Progenitor cell of endocrine pancreas (in vitro differentiated cells): Measurements from ENCODE around the gene P2RY12. TPM values are rescaled to one million over a fixed set of nuclear protein-coding genes. Genes with fewer than 3 reads are reported as not detected.

Source experiments
- DNase-seq: peaks from one replicate; pipeline ENCODE4 v3.0.0; 2021; ENCODE audit warnings: low spot score; ENCODE audit not compliant: unreplicated experiment
- H3K27ac Mint-ChIP-seq: 2 replicates; pipeline ENCODE4 v1.8.0; 2021; ENCODE audit warnings: mild to moderate bottlenecking, moderate library complexity, mixed read lengths
- H3K27me3 Mint-ChIP-seq: 2 replicates; pipeline ENCODE4 v1.8.0; 2021; ENCODE audit warnings: mixed read lengths
- H3K36me3 Mint-ChIP-seq: 2 replicates; pipeline ENCODE4 v1.8.0; 2022; ENCODE audit warnings: mixed read lengths; ENCODE audit not compliant: insufficient read depth
- H3K4me1 Mint-ChIP-seq: 2 replicates; pipeline ENCODE4 v1.8.0; 2021; ENCODE audit warnings: low read depth, mixed read lengths
- H3K4me3 Mint-ChIP-seq: 2 replicates; pipeline ENCODE4 v1.8.0; 2021; ENCODE audit warnings: low read depth, mild to moderate bottlenecking, moderate library complexity, mixed read lengths
- H3K9me3 Mint-ChIP-seq: 2 replicates; pipeline ENCODE4 v1.8.0; 2021; ENCODE audit warnings: low read depth, mixed read lengths
- CTCF ChIP-seq: fragments of 200-600 bp; sonication (generic); IDR thresholded peaks from one replicate; pipeline ENCODE4 v1.5.0; 2021; ENCODE audit warnings: antibody characterized with exemption, mild to moderate bottlenecking; ENCODE audit not compliant: unreplicated experiment
- total RNA-seq: library from RNA; stranded (reverse); gene quantifications from 2 replicates; pipeline ENCODE4 v1.2.1, GENCODE V29; 2021

Gene P2RY12
- total RNA-seq, 1 donor from 2014 or later: not detected

GRCh38 chr3:151293127-151293526, 91.4 kb downstream of the P2RY12 start:
- no peaks in the 10 kb centered on the region for H3K9me3 Mint-ChIP-seq
- H3K27ac Mint-ChIP-seq: peak overlapping the region; percentile 18
- no peak for DNase-seq

GRCh38 chr3:151290673-151291072, 93.9 kb downstream of the P2RY12 start:
- peaks cover 6% of the 10 kb centered on the region for H3K4me1 Mint-ChIP-seq
- no peaks in the 10 kb centered on the region for H3K36me3 Mint-ChIP-seq
- H3K27me3 Mint-ChIP-seq: no peaks in the 10 kb centered on the region
- no peak overlapping the region for H3K27ac Mint-ChIP-seq
- TF ChIP-seq CTCF: peak; percentile 46
- no peak for DNase-seq
- no peaks in the 10 kb centered on the region for H3K9me3 Mint-ChIP-seq
- H3K4me3 Mint-ChIP-seq: no peak overlapping the region

More at GRCh38 chr3:151293127-151293526, 91.4 kb downstream of the P2RY12 start:
- H3K4me1 Mint-ChIP-seq: peaks cover 6% of the 10 kb centered on the region
- no peak for TF ChIP-seq CTCF
- no peaks in the 10 kb centered on the region for H3K36me3 Mint-ChIP-seq
- no peaks in the 10 kb centered on the region for H3K27me3 Mint-ChIP-seq
- no peak overlapping the region for H3K4me3 Mint-ChIP-seq

DNA sequence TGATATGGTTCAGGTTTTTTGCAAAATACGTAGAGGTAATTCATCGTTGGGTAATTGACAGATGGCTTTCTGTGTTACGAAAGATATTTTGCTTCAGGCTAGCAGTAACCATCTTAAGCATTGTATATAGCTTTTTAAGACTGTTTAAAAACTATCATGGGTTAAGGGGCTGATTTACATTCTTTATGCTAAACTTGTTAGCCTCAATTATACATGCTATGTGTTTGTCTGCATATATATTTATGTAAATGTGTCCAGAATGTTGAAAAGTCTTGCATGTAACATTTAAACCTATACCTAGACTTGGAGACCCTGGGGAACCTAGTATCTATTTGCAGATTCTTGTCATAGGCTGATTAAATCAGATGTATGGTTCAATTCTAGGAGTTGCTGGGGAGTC, 95.1 kb downstream of the P2RY12 start:
- no peak for TF ChIP-seq CTCF
- H3K4me3 Mint-ChIP-seq: no peak overlapping the region
- no peaks in the 10 kb centered on the region for H3K9me3 Mint-ChIP-seq
- no peak for DNase-seq
- H3K36me3 Mint-ChIP-seq: no peaks in the 10 kb centered on the region
- H3K4me1 Mint-ChIP-seq: peaks cover under 1% of the 10 kb centered on the region
- H3K27ac Mint-ChIP-seq: no peak overlapping the region
- no peaks in the 10 kb centered on the region for H3K27me3 Mint-ChIP-seq

Other genes with a start within 250 kb of the P2RY12 start
- gene GPR171, start 181.5 kb downstream of the P2RY12 start, total RNA-seq: not detected in 2 replicates
- not detected in 2 replicates for gene P2RY14, start 106.2 kb downstream of the P2RY12 start, total RNA-seq
- gene GPR87, start 67.9 kb downstream of the P2RY12 start, total RNA-seq: 0.18 TPM in 1 of 2 replicates, not detected in the other
- gene P2RY13, start 55.2 kb downstream of the P2RY12 start, total RNA-seq: not detected in 2 replicates
- gene IGSF10, start 76.3 kb upstream of the P2RY12 start, total RNA-seq: 1.6 and 1.8 TPM in 2 replicates